GM12873 (cell line): Measurements from ENCODE around the gene KLF11.

Experiments used
- CTCF ChIP-seq: IDR thresholded peaks from 2 replicates; pipeline ENCODE4 v1.5.1; 2012; ENCODE audit warnings: low read depth, mild to moderate bottlenecking, moderate library complexity, low read length, control low read depth; ENCODE audit not compliant: insufficient read depth; ENCODE audit errors: missing control alignments

KLF11 gene

GRCh38 chr2:10063566-10063965 is 20.2 kb downstream of the KLF11 start:
- no peak for TF ChIP-seq CTCF

GRCh38 chr2:10064932-10065772 is 21.8 kb downstream of the KLF11 start:
- TF ChIP-seq CTCF = no peak

GRCh38 chr2:10065773-10066055 is 22.4 kb downstream of the KLF11 start:
- TF ChIP-seq CTCF = no peak

- TF ChIP-seq CTCF = no peak
Measured at GRCh38 chr2:10067330-10067729, 24.0 kb downstream of the KLF11 start.

GRCh38 chr2:10067881-10068280 is 24.5 kb downstream of the KLF11 start:
- TF ChIP-seq CTCF = no peak

- TF ChIP-seq CTCF = no peak
Measured at GRCh38 chr2:10071176-10071575, 27.8 kb downstream of the KLF11 start.

GRCh38 chr2:10071595-10071994 is 28.2 kb downstream of the KLF11 start:
- TF ChIP-seq CTCF = no peak
